GM19099 (cell line): ENCODE measurements around the gene PCNA.

ENCODE experiments used
- POLR2A ChIP-seq: IDR thresholded peaks from 3 replicates; pipeline ENCODE4 v1.6.1; 2011; ENCODE audit warnings: low read depth; ENCODE audit not compliant: insufficient read length; ENCODE audit errors: extremely low read depth

PCNA gene

DNA sequence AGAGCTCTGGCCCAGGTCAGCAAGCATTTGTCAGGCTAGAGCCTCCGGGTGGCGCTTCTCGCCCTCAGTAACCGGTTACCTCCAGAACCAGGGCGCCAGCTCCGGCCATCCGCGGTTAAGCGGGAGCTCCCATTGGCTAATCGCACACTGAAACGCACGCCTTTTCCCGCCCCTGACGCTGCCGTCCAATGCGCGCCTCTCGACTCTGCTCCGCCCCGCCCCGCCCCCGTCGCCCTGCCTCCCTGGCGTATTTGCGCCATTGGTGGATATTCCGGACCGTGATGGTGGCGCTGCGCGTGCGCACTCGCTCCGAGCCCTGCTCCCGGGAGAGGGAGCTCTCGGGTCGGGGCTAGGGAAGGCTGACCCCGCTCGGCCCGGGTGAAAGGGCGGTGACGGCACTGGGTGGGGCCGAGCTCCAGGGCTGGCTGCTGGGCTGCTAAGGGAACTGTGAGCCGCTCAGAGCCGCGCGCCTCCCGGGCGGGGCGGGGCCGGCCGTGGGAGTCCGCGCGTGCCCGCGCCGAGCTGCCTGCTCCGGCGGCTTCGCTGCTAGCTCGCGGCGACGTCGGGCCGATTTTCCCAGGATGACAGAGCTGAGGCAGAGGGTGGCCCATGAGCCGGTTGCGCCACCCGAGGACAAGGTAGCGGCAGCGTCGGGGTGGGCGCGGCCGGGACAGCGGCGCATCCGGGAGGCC, 6.9 kb upstream of the PCNA start, which contains the start of gene CDS2:
CDS2 (plus strand) TSS at position 497 of the 692 bp plus-strand sequence; CDS start at position 582, 85 bp downstream.
- TF ChIP-seq POLR2A: peak; percentile 69

DNA sequence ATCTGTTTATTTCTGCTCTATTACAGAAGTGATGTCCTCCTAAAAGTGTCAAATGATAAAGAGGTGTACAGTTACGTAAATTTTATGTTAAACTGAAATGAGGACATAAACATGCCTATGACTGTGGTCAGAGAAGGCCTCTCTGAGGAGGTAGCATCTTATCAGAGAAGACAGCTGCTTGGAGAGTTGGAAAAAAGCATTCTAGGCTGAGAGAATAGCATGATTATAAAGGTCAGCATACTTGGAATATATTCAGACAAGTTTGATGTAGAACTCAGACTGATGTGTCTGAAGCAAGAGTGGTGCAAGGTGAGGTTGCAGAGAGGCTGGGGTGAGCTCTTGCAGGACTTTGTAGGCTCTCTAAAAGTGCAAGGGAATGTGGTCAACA, 3.1 kb upstream of the PCNA start:
- TF ChIP-seq POLR2A: no peak

DNA sequence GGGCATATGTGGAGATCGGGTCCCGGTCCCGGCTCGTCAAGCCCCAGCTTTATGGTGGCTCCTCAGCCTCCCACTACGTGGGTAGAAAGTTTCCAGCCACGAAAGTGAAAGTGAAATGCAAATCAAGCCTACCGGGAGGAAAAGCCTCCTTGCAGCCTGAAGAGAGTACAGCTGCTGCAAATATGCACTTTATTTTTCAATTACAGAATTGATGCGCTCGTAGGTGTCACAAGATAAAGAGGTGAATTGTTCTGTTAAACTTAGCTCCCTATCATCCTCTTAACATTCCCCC, 373 bp upstream of the PCNA start:
- peak; percentile 74 for TF ChIP-seq POLR2A

DNA sequence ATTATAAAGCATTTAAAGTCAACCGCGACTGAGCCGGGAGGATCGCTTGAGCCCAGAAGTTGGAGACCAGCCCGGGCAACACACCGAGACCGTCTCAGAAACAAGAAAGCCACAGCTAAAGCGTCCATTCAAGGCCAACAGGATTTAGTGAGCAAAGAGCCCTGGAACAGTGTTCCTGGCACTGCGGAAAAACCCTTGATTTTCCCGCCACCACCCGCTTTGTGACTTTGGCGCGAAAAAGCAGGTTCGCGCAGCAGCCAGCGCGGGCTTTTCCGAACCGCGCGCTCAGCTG, 669 bp downstream of the PCNA start:
- no peak for TF ChIP-seq POLR2A

DNA sequence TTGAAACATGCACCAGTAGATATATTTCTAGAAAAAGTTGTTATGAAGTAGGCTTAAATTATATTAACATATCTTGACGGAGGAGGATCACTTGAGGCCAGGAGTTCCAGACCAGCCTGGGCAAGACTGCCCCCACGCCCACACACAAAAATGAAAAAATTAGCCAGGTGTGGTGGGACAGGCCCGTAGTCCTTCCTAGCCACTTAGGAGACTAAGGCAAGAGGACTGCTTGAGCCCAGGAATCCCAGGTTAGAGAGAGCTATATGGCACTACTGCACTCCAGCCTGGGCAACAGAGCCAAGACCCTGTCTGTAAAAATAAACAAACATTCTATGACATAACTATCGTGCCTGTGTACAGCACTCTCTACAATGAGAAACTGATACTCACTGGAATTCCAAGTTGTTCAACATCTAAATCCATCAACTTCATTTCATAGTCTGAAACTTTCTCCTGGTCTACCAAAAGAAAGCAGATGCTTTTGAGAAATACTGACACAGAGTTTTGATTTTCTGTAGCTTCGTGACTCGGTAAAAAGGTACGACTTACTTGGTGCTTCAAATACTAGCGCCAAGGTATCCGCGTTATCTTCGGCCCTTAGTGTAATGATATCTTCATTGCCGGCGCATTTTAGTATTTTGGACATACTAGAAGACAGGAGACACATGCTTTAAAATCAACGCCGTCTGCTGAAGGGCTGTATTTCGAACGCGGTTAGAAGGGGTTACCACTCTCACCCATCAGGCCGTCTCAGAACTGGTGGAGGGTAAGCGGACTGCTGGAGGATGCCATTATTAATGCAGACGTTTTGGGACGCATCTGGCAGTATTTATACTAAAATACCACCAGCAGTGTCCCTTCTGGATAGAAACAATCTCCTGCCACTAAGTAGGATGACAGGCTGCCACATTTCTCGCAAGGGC, 1.3 kb downstream of the PCNA start:
- TF ChIP-seq POLR2A: no peak

GRCh38 chr20:5116875-5117274, 2.9 kb downstream of the PCNA start:
- TF ChIP-seq POLR2A: no peak

GRCh38 chr20:5114403-5114802, 5.4 kb downstream of the PCNA start:
- TF ChIP-seq POLR2A: no peak

GRCh38 chr20:5113615-5113986, 6.2 kb downstream of the PCNA start:
- TF ChIP-seq POLR2A: no peak

DNA sequence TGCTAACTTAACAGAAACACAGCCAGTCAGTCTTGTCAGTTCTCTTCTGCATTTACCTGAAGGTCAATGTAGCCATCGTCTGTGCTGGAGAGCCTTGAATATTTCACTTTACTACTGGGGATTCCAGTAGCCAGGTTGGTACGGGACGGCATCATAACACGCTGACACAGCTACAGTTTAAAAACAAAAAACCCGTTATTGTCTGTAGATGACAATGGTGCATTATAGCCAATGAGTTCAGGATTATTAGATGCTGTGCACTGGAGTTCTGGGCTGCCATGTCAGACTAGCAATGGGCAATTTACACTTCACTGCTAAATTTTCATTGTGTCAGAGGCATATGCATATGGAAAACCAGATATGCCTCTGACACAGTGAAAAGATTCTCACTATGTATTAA, 10.5 kb downstream of the PCNA start:
- no peak for TF ChIP-seq POLR2A

DNA sequence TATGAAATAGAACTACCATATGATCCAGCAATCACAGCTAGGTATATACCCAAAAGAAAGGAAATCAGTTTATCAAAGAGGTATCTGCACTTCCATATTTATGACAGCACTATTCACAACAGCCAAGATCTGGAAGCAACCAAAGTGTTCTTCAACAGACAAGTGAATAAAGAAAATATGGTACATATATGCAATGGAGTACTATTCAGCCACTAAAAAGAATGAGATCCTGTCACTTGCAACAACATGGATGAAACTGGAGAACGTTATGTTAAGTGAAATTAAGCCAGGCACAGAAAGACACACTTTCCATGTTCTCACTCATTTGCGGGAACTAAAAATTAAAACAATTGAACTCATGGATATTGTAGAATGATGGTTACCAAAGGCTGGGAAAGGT, 15.3 kb downstream of the PCNA start:
- TF ChIP-seq POLR2A: no peak

DNA sequence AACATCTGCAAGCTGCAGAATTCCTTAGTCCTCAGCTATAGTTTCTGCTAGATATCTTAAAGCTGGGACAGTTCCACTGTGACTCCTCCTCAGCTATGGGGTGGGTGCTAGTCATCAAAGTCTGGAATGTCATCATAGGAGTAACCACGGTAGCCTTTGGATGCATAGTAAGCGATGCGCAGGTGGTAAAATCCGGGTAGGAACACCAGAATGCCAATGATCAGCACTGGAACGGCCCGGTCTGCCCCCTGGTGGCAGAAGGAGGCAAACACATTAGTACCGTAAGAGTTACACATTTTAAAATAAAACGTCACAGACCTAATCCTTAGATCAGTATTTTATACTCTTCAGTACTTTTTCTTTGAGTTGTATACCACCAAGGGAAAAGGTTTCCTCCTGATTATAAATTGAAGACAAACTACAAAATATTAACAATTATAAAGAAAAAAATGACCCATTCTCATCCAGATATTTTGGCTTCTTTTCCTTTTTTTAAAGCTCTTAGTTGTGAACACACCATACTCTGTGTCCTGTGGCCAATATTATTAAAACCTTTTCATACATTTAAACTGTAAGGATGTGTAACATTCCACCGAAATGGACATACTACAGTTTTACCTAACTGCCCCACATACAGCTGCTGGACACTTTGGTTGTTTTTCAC, 18.9 kb downstream of the PCNA start:
- TF ChIP-seq POLR2A: no peak

- no peak for TF ChIP-seq POLR2A
Measured at GRCh38 chr20:5096463-5096862, 23.3 kb downstream of the PCNA start.

DNA sequence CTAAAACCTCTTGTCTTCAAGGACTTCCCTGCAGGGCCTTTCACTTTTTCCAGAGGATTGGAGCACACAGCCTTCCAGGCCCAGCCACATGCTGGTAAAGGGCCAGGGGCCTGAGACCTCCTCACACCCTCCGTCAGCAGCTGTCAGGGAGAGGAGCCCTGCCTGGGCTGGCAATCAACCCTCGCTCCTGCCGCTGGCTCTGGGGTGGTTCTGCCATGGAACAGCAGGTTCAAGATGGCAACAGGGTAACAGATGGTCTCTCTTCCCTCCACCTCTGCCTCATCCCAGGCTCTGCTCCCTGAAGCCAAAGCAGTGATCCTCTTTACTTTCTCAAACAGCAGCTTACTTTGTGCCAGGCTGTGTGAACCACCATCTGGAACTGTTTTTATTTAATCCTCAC, 23.8 kb downstream of the PCNA start:
- TF ChIP-seq POLR2A: no peak

- TF ChIP-seq POLR2A: no peak
Measured at GRCh38 chr20:5095454-5095853, 24.3 kb downstream of the PCNA start.

DNA sequence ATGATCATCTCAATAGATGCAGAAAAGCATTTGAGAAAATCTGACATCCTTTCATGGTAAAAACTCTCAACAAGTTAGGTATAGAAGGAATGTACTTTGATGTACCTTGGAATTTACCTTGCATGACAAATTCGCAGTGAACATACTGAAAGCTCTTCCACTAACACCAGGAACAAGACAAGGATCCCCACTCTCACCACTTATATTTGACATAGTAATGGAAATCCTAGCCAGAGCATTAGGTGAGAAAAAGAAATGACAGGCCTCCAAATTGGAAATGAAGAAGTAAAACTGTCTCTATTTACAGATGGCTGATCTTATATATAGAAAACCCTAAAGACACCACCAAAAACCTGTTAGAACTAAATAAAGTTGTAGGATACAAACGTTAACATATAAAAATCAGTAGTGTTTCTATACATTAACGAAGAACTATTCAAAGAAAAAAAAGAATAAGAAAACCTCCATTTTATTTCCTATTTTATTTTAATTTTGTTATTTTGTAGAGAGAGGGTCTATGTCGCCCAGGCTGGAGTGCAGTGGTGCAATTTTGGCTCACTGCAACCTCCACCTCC, 26.9 kb downstream of the PCNA start:
- TF ChIP-seq POLR2A: no peak

DNA sequence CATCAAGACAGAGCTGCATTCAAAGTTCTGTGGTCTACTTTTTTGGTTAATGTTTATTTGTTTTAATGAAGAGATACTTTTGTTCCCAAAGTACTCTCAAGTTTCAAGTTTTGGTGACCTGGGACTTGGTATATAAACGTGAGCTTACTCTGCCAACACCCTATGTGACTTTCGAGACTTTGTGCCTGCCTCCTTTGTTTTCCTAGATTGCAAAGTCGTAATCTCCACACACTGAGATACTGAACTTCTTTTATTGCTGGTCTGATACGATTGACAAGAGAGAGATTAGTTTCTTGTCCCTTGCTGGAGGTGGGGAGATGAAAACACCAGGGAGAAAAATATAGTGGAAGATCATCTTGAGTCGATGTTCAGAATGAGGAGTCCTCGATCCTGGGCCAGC, 27.9 kb downstream of the PCNA start:
- no peak for TF ChIP-seq POLR2A

DNA sequence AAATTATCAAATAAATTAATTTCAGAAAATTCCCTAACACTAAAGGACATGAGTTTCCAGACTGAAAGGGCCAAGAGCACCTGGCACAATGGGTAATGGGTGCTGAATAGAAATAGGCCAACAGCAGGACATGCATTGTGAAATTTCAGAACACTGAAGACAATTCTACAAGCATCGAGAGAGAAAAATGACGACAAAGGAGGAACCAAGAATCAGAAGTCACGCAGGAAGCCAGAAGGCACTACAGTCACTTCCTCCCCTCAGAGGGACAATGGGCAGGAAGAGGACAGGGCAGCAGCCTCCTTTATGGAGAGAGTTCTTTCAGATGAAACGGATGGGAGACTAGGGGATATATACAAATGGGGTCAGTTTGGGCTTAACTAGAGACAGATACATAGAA, 29.6 kb downstream of the PCNA start:
- TF ChIP-seq POLR2A: no peak

DNA sequence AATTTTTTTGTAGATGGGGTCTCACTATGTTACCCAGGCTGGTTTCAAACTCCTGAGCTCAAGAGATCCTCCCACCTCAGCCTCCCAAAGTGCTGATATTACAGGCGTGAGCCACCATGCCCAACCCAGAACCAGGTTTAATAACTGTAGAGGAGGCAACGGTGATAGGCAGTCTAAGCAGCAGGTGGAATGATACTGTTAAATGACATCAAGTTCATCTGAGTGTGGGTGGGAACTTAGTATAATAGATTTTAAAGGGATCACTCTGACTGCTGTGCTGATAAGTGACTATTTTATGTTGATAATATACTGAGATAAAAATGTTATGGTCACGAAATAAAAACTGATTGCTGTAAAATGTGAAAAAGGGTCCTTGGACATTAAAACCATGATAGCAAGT, 31.1 kb downstream of the PCNA start:
- no peak for TF ChIP-seq POLR2A
